ENCODE results near the gene CFAP74. TPM values are rescaled to one million over a fixed set of nuclear protein-coding genes. Genes with fewer than 3 reads are reported as not detected.
A peak's percentile ranks its signal among the peaks of the same experiment; 100 is the strongest.
"Not testable (repeated sequence)": the region's sequence is repeated elsewhere in the genome, so short reads cannot be mapped to it uniquely, and the experiment has no call there.

Gene CFAP74
- total RNA-seq, 2 experiments from 2014 or later: 0.31 to 0.46 TPM

DNA sequence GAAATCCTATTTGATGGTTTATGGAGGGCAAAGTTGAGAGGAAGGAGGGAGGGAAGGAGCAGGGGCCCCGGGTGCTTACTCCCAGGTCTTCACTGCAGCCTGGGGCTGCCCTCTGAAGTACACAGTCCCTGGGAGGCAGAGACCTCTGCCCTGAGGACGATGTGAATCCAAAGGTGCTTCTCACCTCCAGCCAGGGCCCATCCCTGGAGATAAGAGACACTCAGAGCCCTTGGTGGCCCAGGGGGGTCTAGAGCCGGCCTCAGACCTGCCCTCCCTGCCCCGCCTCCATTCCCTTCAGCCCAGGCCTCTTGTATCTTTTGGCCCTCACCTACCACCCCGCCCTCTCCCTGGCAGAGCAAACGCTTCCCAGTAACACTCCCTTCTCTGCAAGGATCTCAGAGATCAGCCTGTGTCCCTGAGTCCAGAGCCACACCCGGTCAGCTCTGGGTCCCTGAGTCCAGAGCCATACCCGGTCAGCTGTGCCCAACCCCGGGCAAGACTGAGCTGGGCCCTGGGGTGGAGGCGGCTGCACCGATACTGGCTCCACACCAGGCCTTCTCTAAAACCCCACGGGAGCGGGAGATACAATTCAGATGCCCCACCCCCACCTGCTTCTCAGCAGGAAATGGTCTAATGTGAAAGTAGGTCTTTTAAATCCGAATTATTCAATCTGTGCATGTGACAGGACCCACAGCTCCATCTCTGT is 109.1 kb downstream of the CFAP74 start:
- Mint-ChIP-seq H3K9me3 (no peaks in the 10 kb centered on the region), H3K36me3 (peaks cover 5% of the 10 kb centered on the region), H3K4me3 (no peak overlapping the region), H3K4me1 (peaks cover 26% of the 10 kb centered on the region), H3K27me3 (no peaks in the 10 kb centered on the region), H3K27ac (peak overlapping the region; percentile 3)
- no peak for DNase-seq

DNA sequence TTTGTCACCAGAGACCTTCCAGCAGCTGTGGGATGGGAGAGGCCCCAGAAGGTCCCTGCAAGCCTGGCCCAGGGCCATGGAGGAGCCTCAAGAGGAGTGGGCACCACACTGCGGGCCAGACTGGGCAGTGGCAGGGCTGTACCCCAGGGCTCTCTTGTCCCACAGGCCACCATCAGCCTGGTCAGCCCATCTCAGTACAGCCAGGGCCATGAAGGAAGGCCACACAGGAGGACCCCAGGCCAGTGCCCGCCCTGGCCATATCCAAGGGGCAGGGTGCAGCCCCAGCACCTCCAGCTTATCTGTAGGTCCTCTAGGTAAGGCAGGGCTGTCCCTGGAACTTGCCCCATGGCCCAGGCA is 109.6 kb downstream of the CFAP74 start:
- H3K4me3 Mint-ChIP-seq: no peak overlapping the region
- H3K36me3 Mint-ChIP-seq: peaks cover 9% of the 10 kb centered on the region
- peak overlapping the region; percentile 3 for H3K27ac Mint-ChIP-seq
- peaks cover 28% of the 10 kb centered on the region for H3K4me1 Mint-ChIP-seq
- no peaks in the 10 kb centered on the region for H3K9me3 Mint-ChIP-seq
- no peak for DNase-seq
- no peaks in the 10 kb centered on the region for H3K27me3 Mint-ChIP-seq

DNA sequence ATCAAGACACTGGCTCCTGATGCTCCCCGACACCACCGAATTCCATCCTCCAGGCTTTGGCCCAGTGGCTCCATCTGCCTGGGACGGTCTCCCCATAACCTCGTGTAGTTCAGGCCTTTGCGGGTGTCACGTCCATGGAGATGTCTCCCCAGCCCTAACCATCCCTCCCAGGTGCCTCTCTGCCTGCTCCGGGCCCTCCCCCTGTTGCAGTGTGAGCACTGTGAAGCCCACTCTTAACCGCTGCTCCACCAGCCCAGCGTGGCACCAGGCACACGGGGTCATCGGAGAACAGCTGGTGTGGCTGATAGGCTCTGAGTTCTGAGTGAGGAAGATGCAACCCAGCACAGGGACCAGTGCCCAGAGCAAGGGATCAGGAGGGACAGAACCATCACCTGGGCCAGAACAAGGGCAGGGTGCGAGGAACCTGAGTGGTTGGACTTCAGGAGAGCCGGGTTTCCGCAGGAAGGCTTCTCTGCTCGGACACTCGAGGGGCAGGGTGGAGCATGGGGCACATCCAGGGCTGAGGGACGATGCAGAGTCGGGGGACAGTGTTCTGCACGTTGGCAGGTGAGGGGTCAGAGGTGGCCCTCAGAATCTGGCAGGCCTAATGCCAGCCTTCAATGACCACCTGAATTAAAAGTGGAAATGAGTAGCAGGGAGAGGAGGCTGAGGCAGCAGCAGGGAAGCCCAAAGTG is 110.1 kb downstream of the CFAP74 start:
- H3K4me3 Mint-ChIP-seq: peak overlapping the region; percentile 82
- peaks cover 9% of the 10 kb centered on the region for H3K36me3 Mint-ChIP-seq
- H3K4me1 Mint-ChIP-seq: peaks cover 33% of the 10 kb centered on the region
- H3K27ac Mint-ChIP-seq: peak overlapping the region; percentile 62
- H3K27me3 Mint-ChIP-seq: no peaks in the 10 kb centered on the region
- no peak for DNase-seq
- H3K9me3 Mint-ChIP-seq: no peaks in the 10 kb centered on the region

DNA sequence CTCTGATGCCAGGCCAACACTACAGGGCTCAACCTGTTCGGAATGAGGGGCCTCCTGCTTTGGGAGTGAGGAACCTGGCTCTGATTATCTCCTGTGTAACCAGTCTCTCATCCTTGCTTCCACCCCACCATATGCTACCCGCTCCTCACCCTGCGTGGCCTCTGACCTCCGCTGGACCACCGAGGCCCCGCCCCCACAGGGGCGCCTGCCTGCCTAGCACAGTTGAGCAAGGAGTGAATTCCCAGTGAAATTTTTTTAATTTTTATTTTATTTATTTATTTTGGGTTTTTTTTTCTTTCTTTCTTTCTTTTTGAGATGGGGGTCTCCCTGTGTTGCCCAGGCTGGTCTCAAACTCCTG is 110.8 kb downstream of the CFAP74 start:
- H3K4me3 Mint-ChIP-seq: peak overlapping the region; percentile 82
- H3K4me1 Mint-ChIP-seq: peaks cover 39% of the 10 kb centered on the region
- no peaks in the 10 kb centered on the region for H3K27me3 Mint-ChIP-seq
- H3K9me3 Mint-ChIP-seq: no peaks in the 10 kb centered on the region
- peak overlapping the region; percentile 87 for H3K27ac Mint-ChIP-seq
- DNase-seq: no peak
- peaks cover 13% of the 10 kb centered on the region for H3K36me3 Mint-ChIP-seq

DNA sequence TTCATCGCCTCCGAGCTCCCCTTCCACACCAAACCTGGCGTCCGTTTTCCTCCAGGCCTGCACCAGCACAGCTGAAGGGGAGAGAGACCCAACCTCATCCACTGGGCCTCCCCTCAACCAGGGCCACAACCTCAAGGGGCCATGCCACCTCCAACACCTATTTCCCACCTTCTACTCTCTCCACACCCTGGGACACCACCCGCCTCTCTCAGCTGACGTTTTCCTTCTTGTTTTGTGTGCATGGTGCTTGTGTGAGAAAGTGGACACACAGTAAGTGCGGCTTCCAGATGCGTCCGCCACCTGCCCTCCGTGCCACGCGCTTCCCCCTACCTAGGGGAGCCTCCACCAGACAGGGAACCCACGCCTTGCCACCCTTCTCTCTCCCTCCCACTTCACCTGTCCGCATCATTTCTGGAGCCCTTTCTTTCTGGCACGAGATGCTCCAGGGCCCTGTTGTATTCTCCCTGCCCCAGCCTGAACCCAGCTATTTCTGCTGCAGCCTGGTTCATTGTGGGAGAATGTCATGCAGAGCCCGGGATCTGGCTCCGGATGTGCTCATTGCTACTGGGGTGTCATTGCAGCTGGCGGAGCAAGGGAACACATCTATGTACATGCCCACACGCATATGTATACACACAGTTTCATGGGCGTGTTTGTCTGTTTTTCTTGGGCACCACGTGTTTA is 111.4 kb downstream of the CFAP74 start:
- Mint-ChIP-seq H3K27ac (peak overlapping the region; percentile 87), H3K4me1 (peaks cover 44% of the 10 kb centered on the region), H3K4me3 (peak overlapping the region; percentile 82), H3K36me3 (peaks cover 15% of the 10 kb centered on the region), H3K27me3 (no peaks in the 10 kb centered on the region), H3K9me3 (no peaks in the 10 kb centered on the region)
- peak; percentile 22 for DNase-seq

DNA sequence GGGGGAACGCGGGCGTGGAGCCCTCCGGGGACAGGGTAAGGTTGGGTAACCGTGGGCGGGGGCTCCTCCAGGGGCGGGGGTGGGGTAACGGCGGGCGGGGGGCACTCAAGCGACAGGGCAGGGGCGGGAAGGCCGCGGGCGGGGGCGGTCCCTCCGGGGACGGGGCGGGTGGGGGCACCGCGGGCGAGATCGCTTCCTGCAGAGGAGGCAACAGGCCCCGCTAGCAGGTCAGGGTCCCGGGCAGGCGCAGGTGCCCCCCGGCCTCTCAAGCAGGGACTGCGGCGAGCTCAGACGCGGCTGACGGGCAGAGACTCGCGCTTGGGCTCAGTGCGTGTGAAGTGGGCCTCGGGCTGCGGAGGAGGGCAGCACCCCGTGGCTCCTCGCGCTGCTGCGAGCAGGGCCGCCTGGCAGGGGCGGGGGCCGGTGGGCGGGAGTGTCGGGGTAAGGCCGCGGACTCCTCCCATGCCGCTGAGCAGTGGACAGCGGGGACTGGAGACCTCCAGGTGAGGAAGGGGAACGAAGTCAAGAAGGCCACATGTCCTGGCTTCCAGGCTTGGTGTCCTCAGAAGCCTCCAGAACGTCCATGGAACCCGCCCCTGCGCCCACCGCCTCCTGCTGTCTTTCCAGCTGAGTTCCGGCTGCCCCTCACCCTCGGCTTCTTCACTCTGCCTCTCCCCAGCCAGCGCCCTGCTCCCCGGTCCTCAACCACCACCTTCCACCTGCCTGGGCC is 112.1 kb downstream of the CFAP74 start:
- peaks cover 18% of the 10 kb centered on the region for H3K36me3 Mint-ChIP-seq
- peaks cover 48% of the 10 kb centered on the region for H3K4me1 Mint-ChIP-seq
- H3K4me3 Mint-ChIP-seq: peak overlapping the region; percentile 82
- DNase-seq: peak; percentile 72
- peaks cover 1% of the 10 kb centered on the region for H3K9me3 Mint-ChIP-seq
- peak overlapping the region; percentile 87 for H3K27ac Mint-ChIP-seq
- no peaks in the 10 kb centered on the region for H3K27me3 Mint-ChIP-seq

DNA sequence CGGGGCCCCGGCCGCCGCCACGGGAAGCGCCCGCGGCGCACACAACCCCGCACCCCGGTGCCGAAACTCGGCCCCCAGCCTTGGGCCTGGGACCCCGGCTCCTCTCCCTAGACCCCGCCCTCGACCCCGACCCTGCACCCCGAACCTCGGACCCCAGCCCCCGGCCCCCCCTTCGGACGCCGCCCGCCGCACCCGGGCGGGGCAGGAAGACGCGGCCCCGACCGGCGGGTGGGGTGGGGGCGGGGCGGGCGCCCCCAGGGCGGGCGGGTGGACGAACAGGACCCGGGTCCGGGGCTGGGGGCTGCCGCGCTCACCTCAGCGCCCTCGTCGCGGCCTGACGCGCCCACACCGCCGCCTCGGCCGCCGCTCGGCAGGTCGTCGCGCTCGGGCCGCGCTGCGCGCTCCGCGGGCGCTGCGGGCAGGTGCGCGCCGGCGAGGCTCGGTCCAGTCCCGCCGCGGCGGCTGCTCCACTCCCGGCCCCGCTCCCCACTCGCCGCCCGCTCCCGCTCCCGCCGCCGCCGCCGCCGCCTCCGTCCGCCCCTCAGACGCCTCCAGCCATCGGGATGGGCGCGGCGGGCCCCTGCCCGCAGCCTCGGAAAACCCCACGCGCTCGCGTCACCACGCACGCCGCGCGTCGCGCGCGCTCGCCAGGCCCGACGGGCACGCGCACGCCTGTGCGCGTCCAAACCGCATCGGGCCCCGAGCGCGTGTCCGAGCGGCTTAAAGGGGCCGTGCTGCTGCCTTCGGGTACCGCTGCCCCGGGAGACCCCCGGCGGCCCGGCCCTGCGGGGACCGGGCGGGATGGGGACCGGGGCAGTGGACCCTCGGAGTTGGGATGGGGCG is 112.9 kb downstream of the CFAP74 start, which contains the start of gene GNB1:
GNB1 (minus strand) TSS at position 582 of the 843 bp plus-strand sequence. CDS start 65,634 bp downstream, outside the sequence.
- H3K4me3 Mint-ChIP-seq: peak within 1 kb of the TSS; percentile 84
- H3K9me3 Mint-ChIP-seq: peaks cover 1% of the 10 kb centered on the region
- no peaks in the 10 kb centered on the region for H3K27me3 Mint-ChIP-seq
- DNase-seq: peak; percentile 94
- H3K4me1 Mint-ChIP-seq: peaks cover 50% of the 10 kb centered on the region
- peaks cover 20% of the 10 kb centered on the region for H3K36me3 Mint-ChIP-seq
- peak within 1 kb of the TSS; percentile 87 for H3K27ac Mint-ChIP-seq

DNA sequence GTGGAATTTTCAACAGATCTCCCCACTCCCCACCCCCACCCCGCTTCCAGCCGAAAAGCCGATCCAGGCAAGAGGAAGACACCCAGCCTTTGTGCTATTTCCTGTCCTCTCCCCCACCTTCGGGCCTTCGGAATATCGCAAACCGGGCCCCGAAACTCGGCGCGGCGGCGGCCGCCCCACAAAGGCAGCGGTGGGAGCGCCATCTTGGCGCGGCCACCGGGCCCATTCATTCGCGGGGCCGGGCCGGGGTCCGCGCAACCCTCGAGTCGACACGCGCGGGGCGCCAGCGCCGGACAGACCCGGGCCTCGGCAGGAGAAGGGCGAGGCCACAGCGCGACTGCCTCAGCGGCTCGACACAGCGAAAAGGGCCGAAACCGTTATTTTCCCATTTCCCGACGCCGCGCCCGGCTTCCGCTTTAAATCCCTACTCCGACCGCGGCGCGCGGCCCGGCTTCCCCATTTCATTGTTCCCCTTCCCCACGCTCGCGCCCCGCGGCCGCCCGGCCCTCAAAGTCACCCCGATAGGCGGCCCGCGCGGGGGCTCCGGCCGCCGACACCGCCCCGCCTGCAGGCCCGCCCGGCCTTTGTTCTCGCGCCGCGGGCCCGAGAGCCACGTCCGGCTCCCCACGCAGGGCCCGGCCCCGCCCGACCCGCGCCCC is 113.6 kb downstream of the CFAP74 start:
- Mint-ChIP-seq H3K9me3 (peaks cover 1% of the 10 kb centered on the region), H3K27ac (peak overlapping the region; percentile 83), H3K36me3 (peaks cover 20% of the 10 kb centered on the region), H3K4me1 (peaks cover 48% of the 10 kb centered on the region), H3K27me3 (no peaks in the 10 kb centered on the region), H3K4me3 (peak overlapping the region; percentile 84)
- DNase-seq: peak; percentile 61

DNA sequence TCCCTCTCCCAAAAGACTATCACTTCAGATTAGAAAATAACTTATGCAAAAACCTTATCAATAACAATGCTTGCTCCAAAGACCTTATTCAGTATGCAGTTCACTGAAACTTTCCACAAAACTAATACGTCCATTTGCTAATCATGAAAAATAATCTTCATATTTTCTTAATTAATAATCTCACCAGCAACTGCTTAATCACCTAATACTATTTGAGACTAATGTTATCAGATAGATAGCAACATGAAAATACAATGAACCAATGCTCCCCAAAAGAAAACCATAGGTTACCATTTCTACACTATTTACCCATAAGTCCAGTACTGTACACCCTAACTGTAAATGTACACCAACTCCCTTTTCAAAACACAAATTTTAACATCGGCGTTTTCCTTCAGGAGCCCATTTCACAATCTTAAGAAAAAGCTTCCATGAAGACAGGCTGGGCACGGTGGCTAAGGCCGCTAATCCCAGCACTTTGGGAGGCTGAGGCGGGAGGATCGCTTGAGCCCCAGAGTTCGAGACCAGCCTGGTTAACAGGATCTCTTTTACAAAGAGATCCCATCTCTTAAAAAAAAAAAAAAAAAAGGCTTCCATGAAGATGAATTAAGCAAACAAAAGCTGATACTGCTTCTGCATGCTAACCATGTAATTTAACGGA is 114.4 kb downstream of the CFAP74 start:
- peak overlapping the region; percentile 84 for H3K4me3 Mint-ChIP-seq
- no peak for DNase-seq

DNA sequence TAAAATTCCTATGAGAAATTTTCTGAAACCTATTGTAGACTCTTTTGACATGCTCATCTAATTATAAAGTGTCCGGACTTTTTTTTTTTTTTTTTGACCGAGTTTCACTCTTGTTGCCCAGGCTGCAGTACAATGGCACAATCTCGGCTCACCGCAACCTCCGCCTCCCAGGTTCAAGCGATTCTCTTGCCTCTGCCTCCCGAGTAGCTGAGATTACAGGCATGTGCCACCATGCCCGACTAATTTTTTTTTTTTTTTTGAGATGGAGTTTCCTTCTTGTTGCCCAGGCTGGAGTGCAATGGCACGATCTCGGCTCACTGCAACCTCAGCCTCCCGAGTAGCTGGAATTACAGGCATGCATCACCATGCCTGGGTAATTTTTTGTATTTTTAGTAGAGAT is 119.7 kb downstream of the CFAP74 start:
- H3K27ac Mint-ChIP-seq, DNase-seq, H3K27me3 Mint-ChIP-seq, H3K4me3 Mint-ChIP-seq, H3K9me3 Mint-ChIP-seq: not testable (repeated sequence)
- peaks cover 50% of the 10 kb centered on the region for H3K4me1 Mint-ChIP-seq
- peaks cover 28% of the 10 kb centered on the region for H3K36me3 Mint-ChIP-seq

More for the DNA sequence above, 114.4 kb downstream of the CFAP74 start:
- Mint-ChIP-seq H3K36me3 (peaks cover 22% of the 10 kb centered on the region), H3K9me3 (peaks cover 1% of the 10 kb centered on the region), H3K27me3 (no peaks in the 10 kb centered on the region), H3K4me1 (peaks cover 42% of the 10 kb centered on the region), H3K27ac (peak overlapping the region; percentile 83)

DNA sequence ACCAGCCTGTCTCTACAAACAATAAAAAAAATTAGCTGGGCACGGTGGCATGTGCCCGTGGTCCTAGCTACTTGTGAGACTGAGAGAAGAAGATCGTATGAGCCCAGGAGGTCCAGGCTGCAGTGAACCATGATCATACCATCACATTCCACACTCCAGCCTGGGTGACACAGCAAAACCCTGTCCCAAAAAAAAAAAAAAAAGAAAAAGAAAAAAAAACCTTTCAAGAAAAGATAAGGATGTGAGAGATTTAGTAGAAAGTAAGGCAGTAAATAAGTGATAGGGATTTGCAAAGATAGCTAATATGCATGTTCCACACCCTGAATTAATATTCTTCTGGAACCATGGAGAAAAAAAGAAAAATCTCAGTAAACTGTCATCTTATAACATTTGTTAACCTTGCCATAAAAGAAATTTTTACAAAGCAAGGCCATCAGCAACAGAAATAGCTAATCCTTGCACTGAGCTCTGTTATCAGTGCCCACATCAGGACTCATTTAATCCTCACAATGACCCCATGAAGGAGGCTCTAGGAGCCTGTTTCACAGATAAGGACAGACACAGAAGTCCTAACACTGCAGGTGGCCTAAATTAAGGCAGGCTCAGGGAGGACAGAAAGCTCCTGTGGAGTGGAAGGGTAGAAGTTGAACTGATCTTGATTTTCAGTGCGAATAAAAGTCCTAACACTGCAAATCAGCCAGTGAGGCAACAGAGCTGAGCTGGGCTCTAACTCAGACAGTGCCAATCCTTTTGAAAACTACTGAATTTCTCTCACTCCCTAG is 120.3 kb downstream of the CFAP74 start:
- Mint-ChIP-seq H3K27ac (peak overlapping the region; percentile 47), H3K4me3 (no peak overlapping the region), H3K27me3 (no peaks in the 10 kb centered on the region), H3K9me3 (peaks cover 1% of the 10 kb centered on the region), H3K4me1 (peaks cover 50% of the 10 kb centered on the region), H3K36me3 (peaks cover 34% of the 10 kb centered on the region)
- DNase-seq: no peak

DNA sequence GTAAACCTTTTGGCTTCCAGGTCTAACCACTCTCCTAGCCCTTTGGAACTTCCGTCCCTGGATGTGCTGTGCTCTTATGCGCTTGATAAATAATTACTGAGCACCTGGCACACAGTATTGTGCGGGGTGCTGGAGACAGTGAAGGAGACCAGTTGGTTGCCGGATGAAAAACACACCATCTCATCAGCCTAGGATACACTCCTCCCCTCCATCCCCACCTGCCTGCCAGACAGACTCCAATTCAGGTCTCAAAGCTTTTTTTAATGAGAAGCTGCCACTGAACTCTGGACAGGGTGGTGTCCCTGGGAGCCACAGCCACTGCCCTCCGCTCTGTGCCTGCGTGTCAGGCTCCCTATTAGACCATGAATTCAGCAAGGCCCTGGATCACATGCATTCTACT is 121.9 kb downstream of the CFAP74 start:
- no peaks in the 10 kb centered on the region for H3K27me3 Mint-ChIP-seq
- DNase-seq: no peak
- H3K27ac Mint-ChIP-seq: no peak overlapping the region
- peaks cover 34% of the 10 kb centered on the region for H3K36me3 Mint-ChIP-seq
- H3K9me3 Mint-ChIP-seq: no peaks in the 10 kb centered on the region
- peaks cover 45% of the 10 kb centered on the region for H3K4me1 Mint-ChIP-seq
- no peak overlapping the region for H3K4me3 Mint-ChIP-seq
